ENCODE data around the gene RYR1.

Gene RYR1

GRCh38 chr19:38543807-38544568 is 110.5 kb downstream of the RYR1 start:
- peak; percentile 77 for DNase-seq (ENCODE audit: low read depth)
- H3K4me3 ChIP-seq (replicated peaks; ENCODE audit: low read depth, low read length), result peak overlapping the region; percentile 6
- peak; percentile 60 for TF ChIP-seq CTCF (IDR thresholded peaks at IDR 0.05; ENCODE audit: low read length, missing control alignments)

- DNase-seq (ENCODE audit: low read depth), result peak; percentile 7
- H3K4me3 ChIP-seq (replicated peaks; ENCODE audit: low read depth, low read length), result no peak overlapping the region
- no peak for TF ChIP-seq CTCF (IDR thresholded peaks at IDR 0.05; ENCODE audit: low read length, missing control alignments)
These were observed 111.3 kb downstream of the RYR1 start for GRCh38 chr19:38544569-38545315.

GRCh38 chr19:38545596-38545995 is 112.1 kb downstream of the RYR1 start:
- TF ChIP-seq CTCF (IDR thresholded peaks at IDR 0.05; ENCODE audit: low read length, missing control alignments), result no peak
- no peak overlapping the region for H3K4me3 ChIP-seq (replicated peaks; ENCODE audit: low read depth, low read length)
- DNase-seq (ENCODE audit: low read depth), result peak; percentile 14

GRCh38 chr19:38547421-38547820 is 113.9 kb downstream of the RYR1 start:
- DNase-seq (ENCODE audit: low read depth), result no peak
- H3K4me3 ChIP-seq (replicated peaks; ENCODE audit: low read depth, low read length), result no peak overlapping the region
- no peak for TF ChIP-seq CTCF (IDR thresholded peaks at IDR 0.05; ENCODE audit: low read length, missing control alignments)

GRCh38 chr19:38549061-38549460 is 115.6 kb downstream of the RYR1 start:
- H3K4me3 ChIP-seq (replicated peaks; ENCODE audit: low read depth, low read length), result no peak overlapping the region
- TF ChIP-seq CTCF (IDR thresholded peaks at IDR 0.05; ENCODE audit: low read length, missing control alignments), result no peak
- no peak for DNase-seq (ENCODE audit: low read depth)

GRCh38 chr19:38549942-38550341 is 116.5 kb downstream of the RYR1 start:
- TF ChIP-seq CTCF (IDR thresholded peaks at IDR 0.05; ENCODE audit: low read length, missing control alignments), result no peak
- no peak overlapping the region for H3K4me3 ChIP-seq (replicated peaks; ENCODE audit: low read depth, low read length)
- DNase-seq (ENCODE audit: low read depth), result no peak
